B cell (primary cell): ENCODE data around the gene OR10G8. TPM values are rescaled to one million over a fixed set of nuclear protein-coding genes. Genes with fewer than 3 reads are reported as not detected.
"Not testable (repeated sequence)": the region's sequence is repeated elsewhere in the genome, so short reads cannot be mapped to it uniquely, and the experiment has no call there.

Source experiments
- ATAC-seq: fragments of 200-7000 bp; cut with Tn5 transposase; one replicate; pipeline ENCODE4 v1.10.0; 2021; ENCODE audit warnings: low read depth, mild to moderate bottlenecking, moderate number of reproducible peaks, moderate library complexity
- CTCF ChIA-PET: fragments of 350-600 bp; sonication (Branson Sonifier 250); formaldehyde crosslinking; loops from one replicate; lab custom pipeline; 2021; ENCODE audit warnings: antibody characterized with exemption, inconsistent platforms; lab: Charles Lee
- POLR2A ChIA-PET: fragments of 350-600 bp; sonication (Branson Sonifier 250); formaldehyde crosslinking; loops from one replicate; lab custom pipeline; 2021; ENCODE audit warnings: antibody characterized with exemption; lab: Charles Lee
- DNase-seq: peaks from one replicate; pipeline ENCODE4 v3.0.0; 2013
- H2AFZ ChIP-seq: 2 replicates; pipeline ENCODE4 v1.6.1; 2012; ENCODE audit warnings: mild to moderate bottlenecking, low read depth, low read length; ENCODE audit not compliant: insufficient read depth, poor library complexity, severe bottlenecking
- H3K27ac ChIP-seq, 2 donors: 1 replicate in 1 of 2; 2 replicates in 1 of 2; pipeline ENCODE4 v1.5.1; 2012 to 2013; ENCODE audit warnings: low read length in 2 of 2, mild to moderate bottlenecking in 2 of 2, moderate library complexity in 1 of 2
- H3K27me3 ChIP-seq, 4 experiments: fragments of 200-600 bp in 1 of 4; sonication (generic) in 1 of 4; replicated peaks in 1 of 4; 1 replicate in 2 of 4; 2 replicates in 2 of 4; pipeline versions ENCODE4 v1.6.1 to v1.7.0; 2013 to 2016; ENCODE audit warnings: low read length in 3 of 4, mild to moderate bottlenecking in 2 of 4, mixed read lengths in 1 of 4, moderate library complexity in 1 of 4; ENCODE audit not compliant: insufficient read depth in 4 of 4, control insufficient read depth in 3 of 4; ENCODE audit errors: control extremely low read depth in 1 of 4
- H3K36me3 ChIP-seq, 2 experiments: replicated peaks in 1 of 2; 1 replicate in 1 of 2; 2 replicates in 1 of 2; pipeline versions ENCODE4 v1.6.1 to v1.7.1; 2013; ENCODE audit warnings: low read length in 1 of 2; ENCODE audit not compliant: insufficient read depth in 2 of 2, control insufficient read depth in 1 of 2; ENCODE audit errors: control extremely low read depth in 1 of 2, extremely low read depth in 1 of 2
- H3K4me1 ChIP-seq, 2 donors: fragments of 200-600 bp in 1 of 2; sonication (generic) in 1 of 2; 1 replicate in 1 of 2; 2 replicates in 1 of 2; pipeline versions ENCODE4 v1.5.1 to v1.6.1; 2013 to 2017; ENCODE audit warnings: low read length in 2 of 2; ENCODE audit not compliant: control insufficient read depth in 2 of 2, insufficient read depth in 2 of 2
- H3K4me2 ChIP-seq: replicated peaks from 2 replicates; pipeline ENCODE3; 2012; ENCODE audit warnings: mild to moderate bottlenecking, low read depth, low read length; ENCODE audit not compliant: poor library complexity, severe bottlenecking
- H3K4me3 ChIP-seq, 5 experiments: fragments of 200-600 bp in 1 of 5; sonication (generic) in 1 of 5; 1 replicate in 3 of 5; 2 replicates in 2 of 5; pipeline versions ENCODE4 v1.5.1 to v1.7.0; 2011 to 2016; ENCODE audit warnings: low read length in 4 of 5, mild to moderate bottlenecking in 4 of 5, low read depth in 2 of 5, control low read depth in 1 of 5, moderate library complexity in 1 of 5; ENCODE audit not compliant: insufficient read depth in 1 of 5; ENCODE audit errors: control extremely low read depth in 1 of 5, extremely low read depth in 1 of 5
- H3K79me2 ChIP-seq: fragments of 200-600 bp; sonication (generic); one replicate; pipeline ENCODE4 v1.6.0; 2016; ENCODE audit warnings: low read length; ENCODE audit not compliant: control insufficient read depth, insufficient read depth
- H3K9ac ChIP-seq: fragments of 200-600 bp; sonication (generic); 2 replicates; pipeline ENCODE4 v1.6.1; 2017; ENCODE audit warnings: mild to moderate bottlenecking, low read length, moderate library complexity
- H3K9me3 ChIP-seq, 3 donors: one replicate each; pipeline versions ENCODE4 v1.6.1 to v1.7.1; 2013; ENCODE audit warnings: low read length in 2 of 3; ENCODE audit not compliant: control insufficient read depth in 2 of 3, insufficient read depth in 1 of 3; ENCODE audit errors: control extremely low read depth in 1 of 3
- H4K20me1 ChIP-seq: 2 replicates; pipeline ENCODE4 v1.6.0; 2012; ENCODE audit warnings: mild to moderate bottlenecking, low read length; ENCODE audit not compliant: insufficient read depth, control insufficient read depth, poor library complexity, severe bottlenecking
- H3K27ac Mint-ChIP-seq: one replicate; pipeline ENCODE4 v1.8.0; 2021; ENCODE audit warnings: mixed read lengths
- H3K27me3 Mint-ChIP-seq: one replicate; pipeline ENCODE4 v1.8.0; 2021; ENCODE audit warnings: mixed read lengths
- H3K4me1 Mint-ChIP-seq: one replicate; pipeline ENCODE4 v1.8.0; 2021; ENCODE audit warnings: mixed read lengths
- H3K4me3 Mint-ChIP-seq: one replicate; pipeline ENCODE4 v1.8.0; 2021; ENCODE audit warnings: mixed read lengths
- H3K9me3 Mint-ChIP-seq: one replicate; pipeline ENCODE4 v1.8.0; 2022; ENCODE audit warnings: mixed read lengths; ENCODE audit not compliant: insufficient read depth
- CTCF ChIP-seq: fragments of 200-600 bp; IDR thresholded peaks from one replicate; pipeline ENCODE4 v1.8.0; 2022; ENCODE audit warnings: antibody characterized with exemption, mild to moderate bottlenecking
- EZH2 ChIP-seq: IDR thresholded peaks from 2 replicates; pipeline ENCODE4 v1.6.1; 2012; ENCODE audit warnings: borderline replicate concordance, low read depth, mild to moderate bottlenecking, moderate library complexity, low read length; ENCODE audit not compliant: insufficient read depth, poor library complexity, severe bottlenecking
- WGBS: methylation state at CpG from one replicate; pipeline ENCODE4 v1.1.5; 2013; ENCODE audit warnings: missing lambda C conversion rate; ENCODE audit not compliant: insufficient coverage; 5-methylcytosine and 5-hydroxymethylcytosine counted together
- intact Hi-C: fragments of 100-400 bp; cut with micrococcal nuclease; formaldehyde crosslinking; loops from one replicate; pipeline ENCODE4 v1.10.0; 2022
- polyA plus RNA-seq: library from polyadenylated mRNA; depleted of rRNA; stranded (reverse); fragments of >200 nt; gene quantifications from 2 replicates; pipeline ENCODE4 v1.2.3, GENCODE V29; 2012
- total RNA-seq, 2 donors: library from RNA; stranded (reverse); fragments of 120-200 nt in 1 of 2; gene quantifications; 1 replicate in 1 of 2; 2 replicates in 1 of 2; pipeline versions ENCODE4 v1.2.3 to v1.2.4, GENCODE V29; 2013 to 2022

Gene OR10G8
- total and polyA plus RNA-seq, 2 donors (not counting 1 experiment from before 2014, with no cell fraction given): not detected

- Histone ChIP-seq H2AFZ (no peak within 1 kb of the TSS), H4K20me1 (no peaks in the 10 kb centered on the region), H3K4me1 (no peaks in the 10 kb centered on the region), H3K4me2 (no peak within 1 kb of the TSS), H3K79me2 (no peaks in the 10 kb centered on the region), H3K36me3 (no peaks in the 10 kb centered on the region), H3K27ac (no peak within 1 kb of the TSS), H3K4me3 (no peak within 1 kb of the TSS), H3K27me3 (no peaks in the 10 kb centered on the region), H3K9ac (no peak within 1 kb of the TSS), H3K9me3 (peaks cover 0 to 2% (median 0%) of the 10 kb centered on the region in 3 donors)
- H3K4me1 Mint-ChIP-seq: no peaks in the 10 kb centered on the region
- no peak for DNase-seq
- H3K27ac Mint-ChIP-seq: no peak within 1 kb of the TSS
- ChIA-PET POLR2A (no interaction called here), CTCF (no interaction called here)
- peaks cover 3% of the 10 kb centered on the region for H3K27me3 Mint-ChIP-seq
- no peak for ATAC-seq
- TF ChIP-seq CTCF (no peak), EZH2 (no peak)
- intact Hi-C loops: no loop called here
- no CpG with 5 or more reads among the region's 2 CpGs for WGBS
- no peak within 1 kb of the TSS for H3K4me3 Mint-ChIP-seq
- H3K9me3 Mint-ChIP-seq: no peaks in the 10 kb centered on the region
These were observed 13.9 kb upstream of the OR10G8 start, which contains the start of gene OR10G4 for GRCh38 chr11:124012697-124013096. Gene OR10G4, plus strand, starts transcription at chr11:124012997. Its CDS starts 2,578 bp downstream, at chr11:124015575.

GRCh38 chr11:124015837-124016236 is 10.8 kb upstream of the OR10G8 start:
- H3K4me3 Mint-ChIP-seq, H3K9me3 Mint-ChIP-seq: not testable (repeated sequence)

More at GRCh38 chr11:124015837-124016236, 10.8 kb upstream of the OR10G8 start:
- H3K4me1 ChIP-seq, DNase-seq, H3K27ac ChIP-seq, H4K20me1 ChIP-seq, H3K27me3 Mint-ChIP-seq, H3K36me3 ChIP-seq, POLR2A ChIA-PET, H3K4me2 ChIP-seq, H3K79me2 ChIP-seq, CTCF ChIA-PET, H3K9ac ChIP-seq, H2AFZ ChIP-seq, H3K4me1 Mint-ChIP-seq, H3K27me3 ChIP-seq, H3K9me3 ChIP-seq, H3K4me3 ChIP-seq, intact Hi-C loops, ATAC-seq, H3K27ac Mint-ChIP-seq: not testable (repeated sequence)
- WGBS: 88% methylated on average over 3 of the region's 9 CpGs
